GM12864 (cell line): ENCODE data around the gene TRAPPC11.
A peak's percentile ranks its signal among the peaks of the same experiment; 100 is the strongest.

ENCODE experiments used
- DNase-seq: peaks from one replicate; pipeline ENCODE4 v3.0.0-alpha.2; 2011; ENCODE audit warnings: low read depth
- H3K4me3 ChIP-seq: 2 replicates; pipeline ENCODE4 v1.5.1; 2011; ENCODE audit warnings: mild to moderate bottlenecking, low read depth, low read length, control low read depth
- TF ChIP-seq, protein P1 (sequence below): IDR thresholded peaks from 2 replicates; pipeline ENCODE4 v1.5.1; 2011; ENCODE audit warnings: low read depth, mild to moderate bottlenecking, moderate library complexity, low read length, control low read depth, inconsistent platforms; ENCODE audit errors: missing control alignments

TRAPPC11 gene

GRCh38 chr4:183637461-183637860 lies 21.6 kb upstream of the TRAPPC11 start:
- no peak overlapping the region for H3K4me3 ChIP-seq
- TF ChIP-seq, protein P1, sequence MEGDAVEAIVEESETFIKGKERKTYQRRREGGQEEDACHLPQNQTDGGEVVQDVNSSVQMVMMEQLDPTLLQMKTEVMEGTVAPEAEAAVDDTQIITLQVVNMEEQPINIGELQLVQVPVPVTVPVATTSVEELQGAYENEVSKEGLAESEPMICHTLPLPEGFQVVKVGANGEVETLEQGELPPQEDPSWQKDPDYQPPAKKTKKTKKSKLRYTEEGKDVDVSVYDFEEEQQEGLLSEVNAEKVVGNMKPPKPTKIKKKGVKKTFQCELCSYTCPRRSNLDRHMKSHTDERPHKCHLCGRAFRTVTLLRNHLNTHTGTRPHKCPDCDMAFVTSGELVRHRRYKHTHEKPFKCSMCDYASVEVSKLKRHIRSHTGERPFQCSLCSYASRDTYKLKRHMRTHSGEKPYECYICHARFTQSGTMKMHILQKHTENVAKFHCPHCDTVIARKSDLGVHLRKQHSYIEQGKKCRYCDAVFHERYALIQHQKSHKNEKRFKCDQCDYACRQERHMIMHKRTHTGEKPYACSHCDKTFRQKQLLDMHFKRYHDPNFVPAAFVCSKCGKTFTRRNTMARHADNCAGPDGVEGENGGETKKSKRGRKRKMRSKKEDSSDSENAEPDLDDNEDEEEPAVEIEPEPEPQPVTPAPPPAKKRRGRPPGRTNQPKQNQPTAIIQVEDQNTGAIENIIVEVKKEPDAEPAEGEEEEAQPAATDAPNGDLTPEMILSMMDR = no peak
- no peak for DNase-seq

GRCh38 chr4:183638436-183638835 lies 20.7 kb upstream of the TRAPPC11 start:
- TF ChIP-seq, protein P1 = no peak
- DNase-seq = no peak
- H3K4me3 ChIP-seq = no peak overlapping the region

DNA sequence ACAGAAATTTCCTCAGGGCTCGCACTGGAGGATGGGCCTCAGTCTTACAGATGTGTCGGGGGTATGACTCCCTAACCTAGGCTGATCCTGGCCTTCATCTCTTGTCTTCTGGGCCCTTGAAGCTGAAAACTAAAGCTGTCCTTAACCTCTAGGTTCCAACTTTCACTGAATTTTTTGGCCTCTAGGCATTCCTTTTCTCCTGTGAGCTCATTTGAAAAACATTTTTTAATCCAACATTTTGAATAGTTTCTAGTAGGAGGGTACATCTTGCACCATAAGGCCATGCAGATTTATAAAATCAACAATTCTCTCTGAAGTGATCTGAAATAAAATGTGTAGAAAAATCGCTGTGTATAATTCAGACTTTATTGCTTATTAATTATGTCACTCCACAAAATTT lies 19.8 kb upstream of the TRAPPC11 start:
- DNase-seq = no peak
- H3K4me3 ChIP-seq = no peak overlapping the region
- TF ChIP-seq, protein P1 = no peak

GRCh38 chr4:183645326-183645725 lies 13.8 kb upstream of the TRAPPC11 start:
- no peak overlapping the region for H3K4me3 ChIP-seq
- no peak for DNase-seq
- TF ChIP-seq, protein P1 = no peak

- DNase-seq = no peak
- peak overlapping the region; percentile 97 for H3K4me3 ChIP-seq
- TF ChIP-seq, protein P1 = no peak
Observed at GRCh38 chr4:183657564-183657963, 1.5 kb upstream of the TRAPPC11 start.

GRCh38 chr4:183658362-183659028 lies 598 bp upstream of the TRAPPC11 start:
- no peak for DNase-seq
- peak overlapping the region; percentile 97 for H3K4me3 ChIP-seq
- TF ChIP-seq, protein P1 = no peak

DNA sequence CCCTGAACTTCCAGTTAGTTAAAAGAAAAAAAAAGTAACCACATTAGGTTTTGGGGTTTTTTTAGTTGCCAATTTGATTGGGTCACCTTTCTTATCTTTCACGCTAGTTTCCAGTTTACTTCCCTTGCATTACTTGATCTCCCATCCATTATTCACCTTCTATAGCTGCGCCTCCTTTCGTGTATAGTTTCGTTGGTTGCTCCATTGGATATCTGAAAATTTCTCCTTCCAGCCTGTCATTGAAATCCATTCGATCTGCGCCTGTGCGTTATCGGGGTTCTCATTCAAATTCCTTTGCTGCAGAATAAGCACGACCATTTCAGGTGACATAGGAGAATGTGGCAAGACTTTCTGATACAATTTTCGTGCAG lies 764 bp downstream of the TRAPPC11 start:
- H3K4me3 ChIP-seq = peak overlapping the region; percentile 97
- TF ChIP-seq, protein P1 = no peak
- DNase-seq = no peak
